Measurements from ENCODE around the gene MDM2.
"Not testable (repeated sequence)": the region's sequence is repeated elsewhere in the genome, so short reads cannot be mapped to it uniquely, and the experiment has no call there.

The MDM2 gene

DNA sequence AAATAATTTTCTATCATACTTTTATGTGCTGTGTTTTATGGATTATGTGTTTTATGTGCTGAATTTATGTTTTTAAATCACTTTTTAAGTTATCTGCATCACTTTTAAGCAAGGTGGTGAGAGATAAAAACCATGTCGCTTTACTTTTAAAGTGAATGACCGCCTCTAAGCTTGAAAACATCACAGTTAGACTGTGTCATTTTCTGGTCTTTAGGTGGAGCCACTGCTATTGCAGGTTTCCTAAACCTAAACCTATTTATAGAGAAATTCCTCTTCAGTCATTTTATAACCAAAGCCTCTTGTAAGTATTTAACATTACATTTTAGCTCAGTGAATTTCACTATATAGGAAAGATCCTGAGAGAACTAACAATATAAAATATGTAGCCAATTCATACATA, 21.0 kb upstream of the MDM2 start:
- DNase-seq (ENCODE audit: low spot score) = no peak

DNA sequence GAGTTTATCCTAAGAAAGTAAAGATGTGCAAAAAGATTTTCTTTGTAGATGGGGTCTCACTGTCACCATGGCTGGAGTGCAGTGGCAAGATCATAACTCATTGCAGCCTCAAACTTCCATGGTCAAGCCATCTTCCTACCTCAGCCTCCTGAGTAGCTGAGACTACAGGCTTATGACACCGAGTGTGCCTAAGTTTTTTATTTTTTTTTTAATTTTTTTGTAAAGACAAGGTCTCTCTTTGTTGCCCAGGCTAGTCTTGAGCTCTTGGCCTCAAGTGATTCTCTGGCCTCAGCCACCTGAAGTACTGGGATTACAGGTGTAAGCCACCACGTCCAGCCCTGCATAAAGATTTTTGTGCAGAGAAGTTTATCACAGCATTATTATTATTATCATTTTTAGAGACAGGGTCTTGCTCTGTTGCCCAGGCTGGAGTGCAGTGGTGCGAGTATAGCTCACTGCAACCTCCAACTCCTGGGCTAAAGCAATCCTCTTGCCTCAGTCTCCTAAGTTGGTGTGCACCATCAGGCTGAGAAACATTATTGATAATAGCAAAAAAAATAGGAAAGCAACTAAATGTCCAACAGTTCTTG, 19.3 kb upstream of the MDM2 start:
- no peak for DNase-seq (ENCODE audit: low spot score)

DNA sequence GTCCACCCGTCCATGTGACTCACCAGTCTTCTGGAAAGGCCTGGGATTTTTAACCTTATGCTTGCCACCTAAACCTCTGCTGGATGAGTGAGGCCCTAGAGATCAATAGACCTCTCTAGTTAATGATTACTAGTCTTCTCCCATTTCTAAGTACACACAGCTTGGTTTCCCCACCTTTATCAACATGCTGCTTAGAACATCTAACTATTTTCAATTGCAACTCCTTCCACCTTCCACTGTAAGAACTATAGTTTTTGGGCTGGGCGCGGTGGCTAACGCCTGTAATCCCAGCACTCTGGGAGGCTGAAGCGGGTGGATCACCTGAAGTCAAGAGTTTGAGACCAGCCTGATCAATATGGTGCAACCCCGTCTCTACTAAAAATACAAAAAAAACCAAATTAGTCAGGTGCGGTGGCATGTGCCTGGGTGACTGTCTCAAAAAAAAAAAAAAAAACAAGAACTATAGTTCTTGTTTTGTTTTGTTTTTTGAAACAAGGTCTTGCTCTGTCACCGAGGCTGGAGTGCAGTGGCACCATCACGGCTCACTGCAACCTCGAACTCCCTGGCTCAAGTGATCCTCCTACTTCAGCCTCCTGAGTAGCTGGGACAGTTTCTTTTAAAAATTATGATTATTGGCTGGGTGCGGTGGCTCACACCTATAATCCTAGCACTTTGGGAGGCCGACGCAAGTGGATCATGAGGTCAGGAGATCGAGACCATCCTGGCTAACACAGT, 18.7 kb upstream of the MDM2 start:
- DNase-seq (ENCODE audit: low spot score) = no peak

DNA sequence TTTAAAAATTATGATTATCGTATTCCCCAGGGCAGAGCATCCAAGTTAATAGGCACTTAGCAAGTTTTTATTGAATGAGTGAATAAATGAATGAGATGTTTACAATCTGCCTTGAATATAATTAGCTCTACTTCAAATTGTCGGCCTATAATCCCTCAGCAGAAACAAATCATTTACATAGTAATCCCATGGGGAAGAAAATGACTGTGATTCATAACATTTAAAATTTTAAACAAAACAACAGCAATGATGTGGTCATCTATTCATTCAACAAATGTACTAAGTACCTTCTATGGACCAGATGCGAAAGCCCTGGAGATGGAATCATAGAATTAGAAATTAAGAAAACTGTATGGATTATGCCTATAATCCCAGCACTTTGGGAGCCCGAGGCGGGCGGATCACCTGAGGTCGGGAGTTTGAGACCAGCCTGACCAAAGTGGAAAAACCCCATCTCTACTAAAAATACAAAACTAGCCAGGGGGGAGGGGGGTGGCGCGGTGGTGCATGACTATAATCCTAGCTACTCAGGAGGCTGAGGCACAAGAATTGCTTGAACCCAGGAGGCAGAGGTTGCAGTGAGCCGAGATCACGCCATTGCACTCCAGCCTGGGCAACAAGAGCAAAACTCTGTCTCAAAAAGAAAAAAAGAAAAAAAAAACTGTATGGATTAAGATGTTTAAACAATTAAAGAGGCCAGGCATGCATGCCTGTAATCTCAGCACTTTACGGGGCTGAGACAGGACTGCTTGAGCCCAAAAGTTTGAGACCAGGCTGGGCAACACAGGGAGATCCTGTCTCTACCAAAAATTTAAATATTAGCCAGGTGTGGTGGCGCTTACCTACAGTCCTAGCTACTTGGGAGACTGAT, 17.7 kb upstream of the MDM2 start:
- no peak for DNase-seq (ENCODE audit: low spot score)

DNA sequence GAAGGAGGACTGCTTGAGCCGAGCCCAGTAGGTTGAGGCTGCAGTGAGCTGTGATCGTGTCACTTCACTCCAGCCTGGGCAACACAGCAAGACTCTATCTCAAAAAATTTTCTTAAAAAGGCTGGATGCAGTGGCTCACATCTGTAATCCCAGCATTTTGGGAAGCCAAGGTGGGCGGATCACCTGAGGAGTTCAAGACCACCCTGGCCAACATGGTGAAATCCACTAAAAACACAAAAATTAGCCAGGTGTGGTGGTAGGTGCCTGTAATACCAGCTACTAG, 17.1 kb upstream of the MDM2 start:
- no peak for DNase-seq (ENCODE audit: low spot score)

DNA sequence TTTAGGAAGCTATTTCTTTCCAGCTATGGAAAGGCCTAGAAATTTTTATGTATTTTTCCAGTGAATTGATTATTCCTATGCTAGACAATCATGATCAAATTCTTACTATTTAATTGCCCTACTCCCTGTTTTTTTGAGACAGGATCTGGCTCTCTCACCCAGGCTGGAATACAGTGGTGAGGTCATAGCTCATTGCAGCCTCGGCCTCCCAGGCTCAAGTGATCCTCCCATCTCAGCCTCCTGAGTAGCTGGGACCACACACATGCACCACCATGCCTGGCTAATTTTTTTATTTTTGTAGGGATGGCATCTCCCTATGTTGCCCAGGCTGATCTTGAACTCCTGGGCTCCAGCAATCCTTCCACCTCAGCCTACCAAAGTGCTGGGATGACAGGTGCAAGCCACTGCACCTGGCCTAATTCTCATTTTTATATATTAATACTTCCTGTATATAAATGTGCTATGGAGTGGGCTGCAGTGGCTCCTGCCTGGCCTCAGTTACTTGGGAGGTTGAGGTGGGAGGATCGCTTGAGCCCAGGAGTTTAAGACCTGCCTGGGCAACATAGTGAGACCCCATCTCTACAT, 16.0 kb upstream of the MDM2 start:
- DNase-seq (ENCODE audit: low spot score) = no peak

DNA sequence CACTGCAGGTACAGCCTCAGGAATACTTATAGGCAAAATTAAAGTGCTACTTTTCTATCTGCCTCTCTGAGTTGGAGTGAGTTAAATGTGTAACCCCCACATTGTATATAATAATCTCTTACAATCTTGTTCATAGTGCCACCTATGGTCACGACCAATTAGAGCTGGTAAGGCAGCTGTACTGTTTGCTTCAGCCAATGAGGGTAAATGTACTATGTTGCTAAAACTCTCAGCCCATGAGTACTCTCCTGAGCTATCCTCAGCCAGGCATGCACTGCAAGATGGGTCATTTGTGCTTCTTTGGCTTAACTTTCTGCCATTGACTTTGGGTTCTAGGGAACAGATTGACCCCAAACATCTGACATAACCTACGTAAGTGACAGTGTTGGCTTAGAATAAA, 15.0 kb upstream of the MDM2 start:
- DNase-seq (ENCODE audit: low spot score) = no peak

DNA sequence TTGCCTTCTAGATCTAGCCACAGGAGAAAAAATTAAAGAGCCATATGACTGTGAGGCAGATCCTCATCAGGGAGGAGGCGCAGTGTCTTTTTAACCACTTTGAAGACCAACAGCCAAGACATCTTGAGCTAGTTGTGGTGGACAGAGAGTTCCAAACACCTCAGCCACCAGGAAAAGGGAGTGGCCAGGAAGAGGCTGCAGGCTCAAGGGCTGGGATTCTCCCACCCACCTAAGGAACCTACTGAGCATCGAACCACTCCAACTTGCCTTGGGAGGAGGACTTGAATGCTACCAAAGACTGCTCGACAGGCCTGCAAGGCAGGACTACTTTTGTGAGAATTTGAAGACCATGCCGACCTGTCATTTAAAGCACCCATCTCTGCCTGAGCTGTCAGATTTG, 14.5 kb upstream of the MDM2 start:
- DNase-seq (ENCODE audit: low spot score) = no peak

DNA sequence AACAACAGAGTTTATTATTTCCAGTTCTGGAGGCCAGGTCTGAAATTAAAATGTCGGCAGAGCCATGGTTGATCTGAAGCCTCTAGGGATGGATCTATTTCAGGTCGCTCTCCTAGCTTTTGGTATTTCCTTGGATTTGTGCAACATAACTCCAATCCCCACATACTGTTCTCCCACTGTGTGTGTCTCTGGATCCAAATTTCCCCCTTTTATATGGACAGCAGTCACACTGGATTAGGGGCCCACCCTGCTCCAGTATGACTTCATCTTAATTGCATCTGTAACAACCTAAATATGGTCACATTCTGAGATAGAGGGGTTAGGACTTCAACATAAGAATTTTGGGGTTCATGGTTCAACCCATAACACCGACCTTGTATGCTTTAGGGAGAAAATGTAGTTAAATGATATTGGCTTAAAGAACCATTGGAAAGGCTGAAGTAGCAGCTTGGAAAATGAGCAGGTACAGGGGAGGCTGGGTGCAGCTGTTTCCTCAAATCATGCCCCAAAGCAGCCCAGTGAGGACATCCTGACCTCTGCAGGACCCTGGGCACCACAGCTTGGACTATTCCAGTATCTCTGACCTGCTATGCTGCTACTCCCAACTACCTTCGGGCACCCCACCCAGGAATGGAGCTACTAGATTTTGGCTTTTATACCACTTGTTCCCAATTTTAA, 13.9 kb upstream of the MDM2 start:
- no peak for DNase-seq (ENCODE audit: low spot score)

DNA sequence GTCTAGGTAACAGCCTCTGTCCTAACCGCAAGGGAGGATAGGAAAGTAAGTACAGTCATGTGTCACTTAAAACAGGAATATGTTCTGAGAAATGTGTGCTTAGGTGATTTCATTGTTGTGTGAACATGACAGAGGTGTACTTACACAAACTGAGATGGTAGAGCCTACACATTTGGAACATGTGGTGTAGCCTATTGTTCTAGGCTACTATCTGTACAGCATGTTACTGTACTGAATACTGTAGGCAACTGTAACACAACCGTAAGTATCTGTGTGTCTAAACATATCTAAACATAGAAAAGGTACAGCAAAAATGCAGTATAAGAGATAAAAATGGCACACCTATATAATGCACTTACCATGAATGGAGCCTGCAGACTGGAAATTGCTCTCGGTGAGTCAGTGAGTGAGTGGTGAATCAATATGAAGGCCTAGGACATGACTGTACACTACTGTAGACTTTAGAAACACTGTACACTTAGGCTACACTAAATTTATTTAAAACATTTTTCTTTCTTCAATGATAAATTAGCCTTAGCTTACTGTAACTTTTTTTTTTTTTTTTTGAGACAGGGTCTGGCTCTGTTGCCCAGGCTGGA, 13.2 kb upstream of the MDM2 start:
- no peak for DNase-seq (ENCODE audit: low spot score)

DNA sequence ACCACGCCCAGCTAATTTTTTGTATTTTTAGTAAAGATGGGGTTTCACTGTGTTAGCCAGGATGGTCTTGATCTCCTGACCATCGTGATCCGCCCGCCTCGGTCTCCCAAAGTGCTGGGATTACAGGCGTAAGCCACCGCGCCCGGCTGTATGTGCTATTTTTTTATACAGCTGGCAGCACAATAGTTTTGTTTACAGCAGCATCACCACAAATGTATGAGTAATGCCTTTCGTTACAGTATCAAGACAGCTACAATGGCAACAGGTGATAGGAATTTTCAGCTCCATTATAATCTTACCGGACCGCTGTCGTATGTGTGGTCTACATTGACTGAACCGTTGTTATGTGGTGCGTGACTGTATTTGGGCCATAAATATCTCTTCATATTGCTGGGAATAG, 11.6 kb upstream of the MDM2 start:
- DNase-seq (ENCODE audit: low spot score) = no peak

DNA sequence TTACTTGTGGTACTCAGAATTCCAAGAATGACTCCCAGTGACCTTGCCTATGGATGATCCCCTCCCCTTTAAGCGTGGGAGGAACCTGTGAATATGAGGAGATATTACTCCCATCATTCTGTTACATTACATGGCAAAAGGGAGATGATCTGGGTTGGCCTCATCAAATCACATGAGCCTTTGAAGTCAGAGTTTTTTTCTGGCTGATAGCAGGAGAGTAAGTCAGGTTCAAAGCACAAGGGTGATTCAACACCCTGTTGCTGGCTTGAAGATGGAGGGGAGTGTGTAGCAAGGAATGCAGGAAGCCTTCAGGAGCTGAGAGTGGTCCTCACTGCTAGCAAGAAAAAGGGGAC, 9.1 kb upstream of the MDM2 start:
- no peak for DNase-seq (ENCODE audit: low spot score)

DNA sequence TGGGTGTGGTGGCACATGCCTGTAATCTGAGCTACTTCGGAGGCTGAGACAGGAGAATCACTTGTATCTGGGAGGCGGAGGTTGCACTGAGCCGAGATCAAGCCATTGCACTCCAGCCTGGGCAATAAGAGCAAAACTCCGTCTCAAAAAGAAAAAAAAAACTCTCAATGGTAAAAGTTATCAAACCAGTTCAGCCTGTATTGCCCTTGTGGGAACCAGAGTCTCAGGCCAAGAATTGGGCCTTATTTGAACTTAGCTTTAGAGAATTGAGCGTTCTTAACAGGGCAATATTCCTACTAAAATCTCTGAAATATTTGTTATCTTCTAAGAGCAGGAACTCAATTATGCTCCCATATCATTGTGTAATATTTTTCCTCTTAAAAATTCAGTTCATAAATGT, 7.7 kb upstream of the MDM2 start:
- DNase-seq (ENCODE audit: low spot score) = no peak

DNA sequence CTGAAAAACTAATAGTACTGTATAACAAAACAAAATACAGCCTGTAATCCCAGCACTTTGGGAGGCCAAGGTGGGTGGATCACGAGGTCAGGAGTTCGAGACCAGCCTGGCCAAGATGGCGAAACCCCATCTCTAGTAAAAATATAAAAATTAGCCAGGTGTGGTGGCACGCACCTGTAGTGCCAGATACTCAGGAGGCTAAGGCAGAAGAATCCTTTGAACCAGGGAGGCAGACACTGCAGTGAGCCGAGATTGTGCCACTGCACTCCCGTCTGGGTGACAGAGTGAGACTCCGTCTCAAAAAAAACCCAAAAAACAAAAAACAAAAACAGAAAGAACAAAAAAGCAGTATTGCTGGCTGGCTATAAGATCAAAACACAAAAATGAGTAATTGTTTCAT, 6.9 kb upstream of the MDM2 start:
- not testable (repeated sequence) for DNase-seq (ENCODE audit: low spot score)

DNA sequence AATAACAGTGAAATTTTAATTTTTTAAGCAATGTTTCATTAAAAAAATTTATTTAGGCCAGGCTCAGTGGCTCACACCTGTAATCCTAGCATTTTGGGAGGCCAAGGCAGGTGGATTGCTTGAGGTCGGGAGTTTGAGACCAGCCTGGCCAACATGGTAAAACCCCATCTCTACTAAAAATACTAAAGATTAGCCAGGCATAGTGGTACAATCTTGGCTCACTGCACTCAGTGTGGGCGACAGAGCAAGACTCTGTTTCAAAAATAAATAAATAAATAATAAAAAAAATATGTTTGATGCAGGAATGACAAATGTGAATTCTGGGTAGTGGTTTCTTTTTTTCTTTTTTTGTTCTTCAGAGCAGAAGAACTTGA, 5.6 kb upstream of the MDM2 start:
- not testable (repeated sequence) for DNase-seq (ENCODE audit: low spot score)

DNA sequence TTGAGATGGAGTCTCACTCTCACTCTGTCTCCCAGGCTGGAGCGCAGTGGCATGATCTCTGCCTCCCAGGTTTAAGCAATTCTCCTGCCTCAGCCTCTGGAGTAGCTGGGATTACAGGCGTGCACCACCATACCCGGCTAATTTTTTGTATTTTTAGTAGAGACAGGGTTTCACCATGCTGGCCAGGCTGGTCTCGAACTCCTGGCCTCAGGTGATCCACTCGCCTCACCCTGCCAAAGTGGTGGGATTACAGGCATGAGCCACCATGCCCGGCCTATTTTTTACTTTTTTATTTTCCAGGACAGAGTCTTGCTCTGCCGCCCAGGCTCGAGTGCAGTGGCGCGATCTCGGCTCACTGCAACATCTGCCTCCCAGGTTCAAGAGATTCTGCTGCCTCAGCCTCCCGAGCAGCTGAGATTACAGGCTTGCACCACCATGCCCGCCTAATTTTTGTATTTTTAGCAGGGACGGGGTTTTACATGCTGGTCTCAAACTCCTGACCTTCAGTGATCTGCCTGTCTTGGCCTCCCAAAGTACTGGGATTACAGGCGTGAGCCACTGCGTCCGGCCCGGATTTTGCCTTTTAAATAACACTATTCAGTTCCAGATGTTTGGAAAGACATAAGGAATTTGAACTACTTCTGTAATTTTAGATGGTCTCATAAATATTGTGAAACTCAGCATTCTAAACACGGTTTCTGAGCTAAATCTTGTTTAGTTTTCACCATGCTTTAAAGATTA, 4.9 kb upstream of the MDM2 start:
- not testable (repeated sequence) for DNase-seq (ENCODE audit: low spot score)

DNA sequence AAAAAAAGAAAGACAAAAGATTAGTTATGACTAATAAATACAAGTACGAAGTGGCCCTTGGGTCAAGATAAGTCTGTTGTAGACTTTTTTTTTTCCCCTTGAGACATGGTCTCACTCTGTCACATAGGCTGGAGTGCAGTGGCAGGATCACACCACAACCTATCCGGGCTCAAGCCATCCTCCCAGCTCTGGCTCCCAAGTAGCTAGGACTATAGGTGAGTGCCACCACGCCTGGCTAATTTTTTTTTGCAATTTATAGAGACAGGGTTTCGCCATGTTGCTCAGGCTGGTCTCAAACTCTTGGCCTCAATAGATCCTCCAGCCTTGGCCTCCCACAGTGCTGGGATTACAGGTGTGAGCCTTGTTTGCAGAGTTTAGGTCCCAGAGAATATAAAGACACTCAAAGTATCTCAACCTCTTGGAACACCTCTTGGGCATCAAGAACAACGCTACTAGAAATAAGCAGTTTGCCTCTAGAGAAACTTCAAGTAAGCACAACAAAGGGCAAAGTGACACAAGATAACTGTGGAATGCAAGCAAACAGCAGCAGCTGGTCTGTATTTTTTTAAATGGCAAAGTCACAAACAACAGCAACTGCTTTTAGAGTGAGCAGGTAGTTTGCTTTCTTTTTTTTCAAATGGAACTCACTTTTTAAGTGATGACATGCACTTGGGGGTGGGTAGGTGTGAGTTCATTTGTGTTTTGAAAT, 3.9 kb upstream of the MDM2 start:
- no peak for DNase-seq (ENCODE audit: low spot score)

DNA sequence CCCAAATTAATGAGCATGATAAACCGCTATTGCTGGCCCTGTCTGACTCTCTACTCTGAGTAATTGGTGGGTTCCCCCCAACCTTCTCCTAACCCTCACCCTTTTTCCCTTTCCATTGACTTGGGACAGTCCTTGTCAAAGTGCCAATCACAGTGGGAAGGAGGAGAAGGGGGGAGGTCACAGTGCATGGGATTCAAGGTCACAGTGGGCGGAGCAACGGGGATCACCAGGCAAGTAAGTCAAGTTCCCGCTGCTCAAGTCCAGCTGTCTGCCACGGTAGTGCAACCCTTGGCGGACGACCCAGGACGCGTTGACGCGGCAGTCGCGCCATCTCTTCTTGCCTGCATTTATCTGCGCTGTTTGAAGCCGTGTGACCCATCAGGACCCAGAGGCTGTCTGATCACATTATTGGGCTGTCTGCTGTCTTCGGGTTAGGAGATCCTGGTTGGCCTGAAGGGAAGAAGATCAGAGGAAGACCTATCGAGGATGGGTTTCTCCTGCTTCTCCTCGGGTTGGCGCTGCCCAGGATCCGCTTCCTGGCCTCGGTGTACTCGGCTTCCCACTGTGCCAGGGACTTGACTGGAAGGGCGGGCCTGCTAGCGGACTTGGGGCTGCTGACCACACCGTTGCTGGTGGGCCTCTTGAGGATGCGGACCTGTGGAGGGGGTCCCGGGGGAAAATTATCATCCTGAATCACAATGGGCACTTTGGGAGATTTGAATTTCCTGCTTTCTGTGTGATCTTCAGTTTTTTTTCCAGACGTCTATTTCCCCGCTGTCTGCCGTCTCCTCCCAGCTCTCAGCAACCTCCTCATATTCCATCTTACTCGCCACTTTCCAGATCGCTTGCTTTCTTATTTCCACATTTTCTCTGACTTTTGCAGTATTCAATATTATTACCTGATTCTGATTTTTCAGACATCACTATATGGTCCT, 3.1 kb upstream of the MDM2 start:
- DNase-seq (ENCODE audit: low spot score) = no peak

DNA sequence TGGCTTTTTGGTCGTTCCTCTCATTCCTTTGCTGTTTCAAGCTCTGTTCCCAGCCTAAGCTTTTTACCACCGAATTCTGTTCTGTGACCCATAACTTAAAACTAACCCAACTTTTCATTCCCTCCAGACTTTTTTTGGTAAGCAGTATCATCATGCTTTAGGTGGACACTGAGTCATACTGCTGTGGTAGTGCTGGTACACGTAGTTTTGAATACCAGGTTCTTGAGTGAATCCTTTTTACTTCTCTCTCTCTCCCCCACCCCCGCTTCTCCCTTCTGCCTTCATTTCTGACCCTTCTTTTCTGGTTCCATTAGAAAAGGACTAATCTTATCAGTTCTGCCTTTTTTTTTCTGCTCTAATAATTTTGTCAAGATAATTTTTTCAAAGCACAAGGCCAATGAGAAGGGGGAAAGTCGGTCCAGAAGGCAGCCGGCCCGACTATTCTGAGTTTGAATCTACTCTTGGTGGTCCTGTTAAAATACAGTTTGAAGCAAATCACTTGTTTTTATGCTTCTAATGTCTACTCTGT, 2.3 kb upstream of the MDM2 start:
- DNase-seq (ENCODE audit: low spot score) = no peak

Measured in pons (tissue), 1 donor.